ENCODE results near the gene MIDN. TPM values are rescaled to one million over a fixed set of nuclear protein-coding genes. Genes with fewer than 3 reads are reported as not detected.

Gene MIDN
- total RNA-seq, 1 experiment from 2014 or later, result 118 TPM

- intact Hi-C loops (cut with micrococcal nuclease; ENCODE audit: unreplicated experiment), result no loop called here
- ATAC-seq (peak; percentile 67), DNase-seq (ENCODE audit: low read depth, low spot score) (no peak)
- ChIA-PET POLR2A (interaction anchor here (0.6 kb wide), 1 partner anchor 18 kb away, joined by 22 read pairs; no protein-coding TSS in a partner anchor), CTCF (no interaction called here)
- no peaks in the 10 kb centered on the region for H3K9me3 ChIP-seq (ENCODE audit: control insufficient read depth, insufficient read depth, low read depth, low read length)
- no peak overlapping the region for H3K27ac ChIP-seq (ENCODE audit: low read length)
- TF ChIP-seq REST (IDR thresholded peaks at IDR 0.05; ENCODE audit: insufficient read depth in 1 of 2, low read depth in 2 of 2, low read length in 1 of 2), result no peak
- TF ChIP-seq SIN3A (IDR thresholded peaks at IDR 0.05; ENCODE audit: borderline replicate concordance, insufficient read depth, low read depth, low read length), result no peak
- no peak for TF ChIP-seq POLR2AphosphoS5 (IDR thresholded peaks at IDR 0.05; ENCODE audit: low read depth, low read length)
- TF ChIP-seq TCF7L2 (IDR thresholded peaks at IDR 0.05; ENCODE audit: low read depth, low read length), result no peak
- TF ChIP-seq, protein P1, sequence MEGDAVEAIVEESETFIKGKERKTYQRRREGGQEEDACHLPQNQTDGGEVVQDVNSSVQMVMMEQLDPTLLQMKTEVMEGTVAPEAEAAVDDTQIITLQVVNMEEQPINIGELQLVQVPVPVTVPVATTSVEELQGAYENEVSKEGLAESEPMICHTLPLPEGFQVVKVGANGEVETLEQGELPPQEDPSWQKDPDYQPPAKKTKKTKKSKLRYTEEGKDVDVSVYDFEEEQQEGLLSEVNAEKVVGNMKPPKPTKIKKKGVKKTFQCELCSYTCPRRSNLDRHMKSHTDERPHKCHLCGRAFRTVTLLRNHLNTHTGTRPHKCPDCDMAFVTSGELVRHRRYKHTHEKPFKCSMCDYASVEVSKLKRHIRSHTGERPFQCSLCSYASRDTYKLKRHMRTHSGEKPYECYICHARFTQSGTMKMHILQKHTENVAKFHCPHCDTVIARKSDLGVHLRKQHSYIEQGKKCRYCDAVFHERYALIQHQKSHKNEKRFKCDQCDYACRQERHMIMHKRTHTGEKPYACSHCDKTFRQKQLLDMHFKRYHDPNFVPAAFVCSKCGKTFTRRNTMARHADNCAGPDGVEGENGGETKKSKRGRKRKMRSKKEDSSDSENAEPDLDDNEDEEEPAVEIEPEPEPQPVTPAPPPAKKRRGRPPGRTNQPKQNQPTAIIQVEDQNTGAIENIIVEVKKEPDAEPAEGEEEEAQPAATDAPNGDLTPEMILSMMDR (IDR thresholded peaks at IDR 0.05), result no peak
- H3K4me1 ChIP-seq (ENCODE audit: control insufficient read depth, insufficient read depth, low read length), result peaks cover 16% of the 10 kb centered on the region
- no peaks in the 10 kb centered on the region for H3K27me3 ChIP-seq (ENCODE audit: control insufficient read depth, insufficient read depth, low read length)
- no TSS peak for BruUV-seq (replicated peaks)
- H3K36me3 ChIP-seq (ENCODE audit: control insufficient read depth, insufficient read depth, low read length), result no peaks in the 10 kb centered on the region
- H3K4me3 ChIP-seq (ENCODE audit: low read depth in 2 of 2, low read length in 2 of 2), result peak overlapping the region in 1 of 2 experiments; percentile 42; a peak in 1 of 4 replicates
- in situ Hi-C loops (cut with HindIII; ENCODE audit: low pct_unique_long_range_greater_than_20kb, low sequenced_read_pairs), result no loop called here
Observed at GRCh38 chr19:1287354-1288225, 39.2 kb downstream of the MIDN start.

DNA sequence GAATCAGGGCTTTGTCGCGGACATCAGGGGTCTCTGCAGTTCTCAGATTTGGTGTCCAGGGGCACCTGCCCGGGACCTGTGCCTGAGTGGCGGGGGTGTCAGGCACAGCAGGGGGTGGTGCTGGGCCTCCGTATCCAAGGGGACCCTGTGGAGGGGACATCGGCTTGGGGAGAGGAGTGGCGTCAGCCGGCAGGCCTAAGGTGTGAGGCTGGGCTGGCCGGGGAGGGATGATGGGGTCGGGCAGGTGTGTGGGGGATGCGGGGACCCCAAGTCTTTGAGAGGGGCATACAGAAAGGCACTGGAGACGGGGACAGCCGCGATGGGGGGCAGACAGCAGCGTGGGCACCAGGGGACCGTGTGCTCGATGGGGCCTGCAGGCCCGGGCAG lies 39.8 kb downstream of the MIDN start:
- POLR2A ChIA-PET, result no interaction called here
- Histone ChIP-seq H3K27ac (ENCODE audit: low read length) (no peak overlapping the region), H3K4me1 (ENCODE audit: control insufficient read depth, insufficient read depth, low read length) (peaks cover 16% of the 10 kb centered on the region), H3K36me3 (ENCODE audit: control insufficient read depth, insufficient read depth, low read length) (no peaks in the 10 kb centered on the region), H3K9me3 (ENCODE audit: control insufficient read depth, insufficient read depth, low read depth, low read length) (no peaks in the 10 kb centered on the region), H3K27me3 (ENCODE audit: control insufficient read depth, insufficient read depth, low read length) (no peaks in the 10 kb centered on the region), H3K4me3 (ENCODE audit: low read depth in 2 of 2, low read length in 2 of 2) (no peak overlapping the region)
- BruUV-seq (replicated peaks), result no TSS peak
- CTCF ChIA-PET, result no interaction called here
- ATAC-seq (no peak), DNase-seq (ENCODE audit: low read depth, low spot score) (no peak)
- TF ChIP-seq REST (IDR thresholded peaks at IDR 0.05; ENCODE audit: insufficient read depth in 1 of 2, low read depth in 2 of 2, low read length in 1 of 2) (no peak), SIN3A (IDR thresholded peaks at IDR 0.05; ENCODE audit: borderline replicate concordance, insufficient read depth, low read depth, low read length) (no peak), TCF7L2 (IDR thresholded peaks at IDR 0.05; ENCODE audit: low read depth, low read length) (no peak), POLR2AphosphoS5 (IDR thresholded peaks at IDR 0.05; ENCODE audit: low read depth, low read length) (no peak)
- TF ChIP-seq, protein P1 (IDR thresholded peaks at IDR 0.05), result no peak
- intact Hi-C loops (cut with micrococcal nuclease; ENCODE audit: unreplicated experiment) (no loop called here), in situ Hi-C loops (cut with HindIII; ENCODE audit: low pct_unique_long_range_greater_than_20kb, low sequenced_read_pairs) (no loop called here)

All from Panc1 (cell line).